Activated effector memory CD4-positive, alpha-beta T cell treated with Interleukin-2 at 50 U/mL for 16 hours (primary cell): ENCODE data around the gene MYH6.
"Not testable (repeated sequence)": the region's sequence is repeated elsewhere in the genome, so short reads cannot be mapped to it uniquely, and the experiment has no call there.

Experiments used
- DNase-seq: peaks from one replicate; pipeline ENCODE4 v3.0.0-alpha.2; 2020

The MYH6 gene

DNA sequence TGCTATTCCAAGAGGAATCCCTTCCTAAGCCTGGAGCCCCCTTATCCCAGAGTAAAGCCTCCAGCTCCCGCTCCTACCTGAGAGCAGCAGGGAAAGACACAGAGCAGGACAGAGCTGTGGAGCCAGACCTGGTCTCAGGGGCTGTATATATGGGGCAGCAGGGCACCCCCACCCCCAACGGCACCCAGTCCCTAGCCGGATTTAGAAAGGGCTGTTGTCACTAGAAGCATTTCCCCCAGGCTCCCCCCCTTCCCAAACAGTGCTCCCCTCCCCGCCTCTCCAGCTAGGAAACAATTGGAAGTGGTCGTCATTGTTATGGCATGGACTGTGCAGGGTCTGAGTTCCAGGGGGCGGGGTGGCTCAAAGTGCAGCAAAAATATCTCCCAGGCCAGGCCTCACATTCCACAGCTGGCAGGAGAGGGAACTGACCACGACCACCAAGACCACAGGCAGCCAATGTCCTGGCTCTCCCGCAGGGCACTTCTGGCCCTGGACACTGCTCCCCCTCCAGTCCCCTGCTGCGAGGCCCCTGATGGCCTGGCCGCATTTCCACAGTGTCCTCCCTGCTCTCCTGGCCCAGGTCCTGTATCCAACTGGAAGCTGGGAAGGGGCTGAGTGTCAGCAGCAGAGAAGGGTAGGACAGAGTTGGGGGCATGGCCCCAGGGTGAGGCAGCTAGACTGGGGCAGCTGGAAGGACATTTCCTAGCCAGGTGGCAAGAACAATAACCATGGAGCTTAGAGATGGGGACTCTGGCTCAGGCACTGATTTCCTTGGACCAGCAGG lies 27.7 kb upstream of the MYH6 start, which contains the start of gene MYH7:
TSS of gene MYH7 (minus strand) at position 118 of the 784 bp plus-strand sequence. CDS start 1,928 bp downstream, outside the sequence.
- DNase-seq: no peak

GRCh38 chr14:23434488-23435222 lies 26.6 kb upstream of the MYH6 start:
- no peak for DNase-seq

- DNase-seq: no peak
These were observed 25.4 kb upstream of the MYH6 start for GRCh38 chr14:23433457-23433856.

DNA sequence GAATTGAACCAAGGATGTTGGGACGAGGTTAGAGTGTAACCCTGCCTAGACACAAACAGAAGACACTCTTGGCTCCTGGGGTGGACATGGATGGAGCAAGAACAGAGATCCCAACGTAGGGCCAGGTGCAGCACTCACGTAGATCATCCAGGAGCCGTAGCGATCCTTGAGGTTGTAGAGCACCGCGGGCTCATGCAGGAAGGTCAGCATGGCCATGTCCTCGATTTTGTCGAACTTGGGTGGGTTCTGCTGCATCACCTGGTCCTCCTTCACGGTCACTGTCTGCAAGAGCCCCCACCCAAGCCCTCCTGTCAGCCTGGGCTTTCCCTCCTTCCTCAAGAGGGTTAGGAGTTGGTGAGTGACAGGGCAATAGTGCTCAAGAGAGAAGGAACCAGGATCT lies 24.9 kb upstream of the MYH6 start:
- DNase-seq: no peak

GRCh38 chr14:23432102-23432925 lies 24.2 kb upstream of the MYH6 start:
- DNase-seq: no peak

- DNase-seq: no peak
These were observed 23.4 kb upstream of the MYH6 start for GRCh38 chr14:23431486-23431885.

- DNase-seq: no peak
These were observed 22.6 kb upstream of the MYH6 start for GRCh38 chr14:23430723-23431085.

DNA sequence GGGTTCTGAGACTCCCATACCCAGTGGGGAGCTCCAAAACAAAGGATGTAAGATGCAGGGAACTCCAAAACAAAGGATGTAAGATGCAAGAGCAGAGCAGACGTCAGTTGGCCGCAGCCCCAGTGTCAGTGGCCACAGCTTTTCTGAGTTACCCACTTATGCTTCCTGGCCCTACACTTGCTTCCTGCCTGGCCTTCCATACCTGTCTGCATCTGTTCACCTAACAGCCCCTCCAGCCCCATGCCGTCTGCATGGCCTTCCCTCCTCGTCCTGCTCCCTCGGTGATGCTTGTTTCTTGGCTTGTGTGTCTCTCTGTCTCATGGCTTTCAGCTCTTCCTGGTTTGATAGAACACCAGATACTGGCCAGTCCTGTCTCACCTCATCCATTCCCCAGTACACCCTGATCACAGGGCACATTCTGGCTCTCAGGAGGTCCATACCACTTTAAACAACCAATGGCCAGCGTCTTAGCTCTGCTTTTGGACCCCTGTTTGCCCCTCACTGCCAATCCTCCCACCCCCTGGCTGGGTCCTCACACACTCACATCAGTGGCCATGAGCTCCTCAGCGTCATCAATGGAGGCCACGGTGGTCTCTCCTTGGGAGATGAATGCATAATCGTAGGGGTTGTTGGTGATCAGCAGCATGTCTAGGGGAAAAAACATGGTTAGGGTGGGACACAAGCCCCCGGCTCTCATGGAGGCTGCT lies 22.1 kb upstream of the MYH6 start:
- no peak for DNase-seq

GRCh38 chr14:23428686-23429495 lies 20.8 kb upstream of the MYH6 start:
- DNase-seq: no peak

GRCh38 chr14:23425798-23426197 lies 17.7 kb upstream of the MYH6 start:
- DNase-seq: not testable (repeated sequence)

- no peak for DNase-seq
These were observed 17.1 kb upstream of the MYH6 start for GRCh38 chr14:23425169-23425568.

GRCh38 chr14:23423657-23424056 lies 15.6 kb upstream of the MYH6 start:
- no peak for DNase-seq

- no peak for DNase-seq
These were observed 13.5 kb upstream of the MYH6 start for GRCh38 chr14:23421594-23421993.

GRCh38 chr14:23419646-23420045 lies 11.6 kb upstream of the MYH6 start:
- DNase-seq: not testable (repeated sequence)

GRCh38 chr14:23418021-23418420 lies 9.9 kb upstream of the MYH6 start:
- no peak for DNase-seq

DNA sequence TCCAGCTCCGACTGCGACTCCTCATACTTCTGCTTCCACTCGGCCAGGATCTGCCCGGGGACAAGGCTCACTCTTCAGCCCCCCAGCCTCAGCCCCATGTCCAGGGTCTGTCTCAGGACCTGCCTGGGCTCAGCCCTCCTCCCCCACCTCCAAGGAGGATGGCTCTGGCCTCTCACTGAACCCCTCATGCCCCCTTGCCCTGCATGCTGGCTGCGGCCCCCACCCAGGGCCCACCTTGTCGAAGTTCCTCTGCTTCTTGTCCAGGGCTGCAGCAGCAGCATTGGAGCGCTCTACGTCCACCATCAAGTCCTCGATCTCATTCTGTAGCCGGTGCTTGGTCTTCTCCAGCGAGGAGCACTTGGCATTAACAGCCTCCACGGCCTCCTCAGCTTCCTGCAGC lies 9.2 kb upstream of the MYH6 start:
- DNase-seq: not testable (repeated sequence)

- no peak for DNase-seq
These were observed 8.7 kb upstream of the MYH6 start for GRCh38 chr14:23416801-23417200.

DNA sequence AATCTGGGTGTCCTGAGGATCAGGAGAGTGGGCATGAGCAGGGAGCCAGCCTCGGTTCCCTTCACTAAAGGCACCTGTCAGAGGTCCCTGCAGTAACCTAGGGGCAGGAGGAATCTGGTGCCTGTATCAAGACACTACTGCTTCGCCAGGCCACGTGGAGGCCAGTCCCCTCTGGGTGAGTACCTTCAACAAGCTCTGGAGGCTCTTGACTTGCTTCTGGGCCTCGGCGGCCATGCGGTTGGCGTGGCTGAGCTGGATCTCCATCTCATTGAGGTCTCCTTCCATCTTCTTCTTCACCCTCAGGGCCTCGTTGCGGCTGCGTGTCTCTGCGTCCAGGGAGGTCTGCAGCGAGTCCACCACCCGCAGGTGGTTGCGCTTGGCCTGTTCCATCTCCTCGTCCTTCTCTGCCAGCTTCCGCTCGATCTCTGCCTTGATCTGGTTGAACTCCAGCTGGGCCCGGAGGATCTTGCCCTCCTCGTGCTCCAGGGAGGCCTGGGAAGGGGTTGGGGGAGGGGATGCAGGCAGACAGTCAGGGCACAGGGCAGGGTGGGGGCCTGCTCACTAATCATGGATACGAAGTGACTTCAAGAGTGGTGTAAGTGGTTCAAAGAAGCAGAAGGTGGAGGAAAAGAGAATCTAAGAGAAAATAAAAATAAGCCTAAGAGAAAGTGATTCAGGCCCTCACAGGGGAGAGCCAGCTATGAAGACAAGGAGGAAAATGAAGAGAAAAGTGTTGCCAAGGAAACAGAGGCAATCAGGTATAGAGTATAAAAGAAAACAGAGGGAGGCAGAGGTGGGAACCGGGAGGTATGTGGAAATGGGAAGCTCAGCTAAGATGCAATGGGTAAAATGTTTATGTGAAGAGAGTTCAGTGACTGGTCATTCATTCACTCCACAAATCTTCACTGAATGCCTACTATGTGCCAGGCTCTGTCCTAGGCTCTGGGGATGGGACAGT lies 8.0 kb upstream of the MYH6 start:
- no peak for DNase-seq

GRCh38 chr14:23414906-23415820 lies 7.1 kb upstream of the MYH6 start:
- no peak for DNase-seq

GRCh38 chr14:23414254-23414653 lies 6.2 kb upstream of the MYH6 start:
- DNase-seq: no peak
